ENCODE measurements around the gene CPSF3.

The CPSF3 gene

GRCh38 chr2:9478526-9478925 is 55.1 kb downstream of the CPSF3 start:
- TF ChIP-seq CTCF (IDR thresholded peaks at IDR 0.05; ENCODE audit: borderline replicate concordance, control extremely low read depth, extremely low read depth, insufficient read depth, missing control alignments): no peak
- in situ Hi-C loops (cut with MboI; ENCODE audit: low sequenced_read_pairs, unreplicated experiment): no loop called here
- no peak for DNase-seq (ENCODE audit: low spot score)

- DNase-seq (ENCODE audit: low spot score): no peak
- no peak for TF ChIP-seq CTCF (IDR thresholded peaks at IDR 0.05; ENCODE audit: borderline replicate concordance, control extremely low read depth, extremely low read depth, insufficient read depth, missing control alignments)
- in situ Hi-C loops (cut with MboI; ENCODE audit: low sequenced_read_pairs, unreplicated experiment): no loop called here
These were observed 56.7 kb downstream of the CPSF3 start for GRCh38 chr2:9480157-9480556.

GRCh38 chr2:9483107-9483506 is 59.7 kb downstream of the CPSF3 start:
- in situ Hi-C loops (cut with MboI; ENCODE audit: low sequenced_read_pairs, unreplicated experiment): no loop called here
- no peak for DNase-seq (ENCODE audit: low spot score)
- no peak for TF ChIP-seq CTCF (IDR thresholded peaks at IDR 0.05; ENCODE audit: borderline replicate concordance, control extremely low read depth, extremely low read depth, insufficient read depth, missing control alignments)

- no peak for TF ChIP-seq CTCF (IDR thresholded peaks at IDR 0.05; ENCODE audit: borderline replicate concordance, control extremely low read depth, extremely low read depth, insufficient read depth, missing control alignments)
- in situ Hi-C loops (cut with MboI; ENCODE audit: low sequenced_read_pairs, unreplicated experiment): no loop called here
These were observed 61.1 kb downstream of the CPSF3 start for GRCh38 chr2:9484533-9484932.

GRCh38 chr2:9488583-9489547 is 65.4 kb downstream of the CPSF3 start:
- in situ Hi-C loops (cut with MboI; ENCODE audit: low sequenced_read_pairs, unreplicated experiment): no loop called here
- TF ChIP-seq CTCF (IDR thresholded peaks at IDR 0.05; ENCODE audit: borderline replicate concordance, control extremely low read depth, extremely low read depth, insufficient read depth, missing control alignments): no peak
- no peak for DNase-seq (ENCODE audit: low spot score)

More at GRCh38 chr2:9484533-9484932, 61.1 kb downstream of the CPSF3 start:
- DNase-seq (ENCODE audit: low spot score): no peak

GRCh38 chr2:9490789-9491188 is 67.3 kb downstream of the CPSF3 start:
- TF ChIP-seq CTCF (IDR thresholded peaks at IDR 0.05; ENCODE audit: borderline replicate concordance, control extremely low read depth, extremely low read depth, insufficient read depth, missing control alignments): no peak
- DNase-seq (ENCODE audit: low spot score): no peak
- in situ Hi-C loops (cut with MboI; ENCODE audit: low sequenced_read_pairs, unreplicated experiment): no loop called here

All from GM13976 (cell line).